CD4-positive, CD25-positive, alpha-beta regulatory T cell (primary cell): ENCODE measurements around the gene IL27RA. TPM values are rescaled to one million over a fixed set of nuclear protein-coding genes. Genes with fewer than 3 reads are reported as not detected.

Experiments
- ATAC-seq, 2 donors: fragments of 150-1000 bp; cut with Tn5 transposase; one replicate each; pipeline ENCODE4 v1.10.0; 2021; ENCODE audit warnings: low read depth in 2 of 2, moderate number of reproducible peaks in 2 of 2, moderate library complexity in 1 of 2
- DNase-seq, 3 donors: peaks; one replicate each; pipeline versions ENCODE4 v3.0.0 to v3.0.0-alpha.2; 2012 to 2022; ENCODE audit warnings: mixed read lengths in 1 of 3
- H3K27ac ChIP-seq: one replicate; pipeline ENCODE4 v1.7.0; 2013; ENCODE audit warnings: mild to moderate bottlenecking, low read length; ENCODE audit not compliant: insufficient read depth, poor library complexity, severe bottlenecking
- H3K27me3 ChIP-seq: one replicate; pipeline ENCODE4 v1.7.0; 2013; ENCODE audit warnings: low read length; ENCODE audit not compliant: control insufficient read depth, insufficient read depth
- H3K36me3 ChIP-seq: one replicate; pipeline ENCODE4 v1.7.0; 2013; ENCODE audit warnings: mild to moderate bottlenecking, low read length, moderate library complexity; ENCODE audit not compliant: control insufficient read depth, insufficient read depth
- H3K4me1 ChIP-seq: 2 replicates; pipeline ENCODE4 v1.7.0; 2013; ENCODE audit warnings: mild to moderate bottlenecking, low read length; ENCODE audit not compliant: insufficient read depth, control insufficient read depth, poor library complexity, severe bottlenecking
- H3K4me3 ChIP-seq: one replicate; pipeline ENCODE4 v1.7.0; 2013; ENCODE audit warnings: low read depth, mild to moderate bottlenecking, low read length, moderate library complexity
- H3K9me3 ChIP-seq, 2 experiments: 1 replicate in 1 of 2; 2 replicates in 1 of 2; pipeline ENCODE4 v1.7.0; 2013; ENCODE audit warnings: low read length in 2 of 2, mild to moderate bottlenecking in 1 of 2, moderate library complexity in 1 of 2; ENCODE audit not compliant: control insufficient read depth in 2 of 2
- H3K27ac Mint-ChIP-seq, 3 donors: one replicate each; pipeline ENCODE4 v1.8.0; 2020 to 2022; ENCODE audit warnings: mild to moderate bottlenecking in 3 of 3, mixed read lengths in 3 of 3, moderate library complexity in 2 of 3
- H3K27me3 Mint-ChIP-seq: one replicate; pipeline ENCODE4 v1.8.0; 2022; ENCODE audit warnings: mild to moderate bottlenecking, mixed read lengths
- H3K36me3 Mint-ChIP-seq: one replicate; pipeline ENCODE4 v1.8.0; 2020; ENCODE audit warnings: mixed read lengths
- H3K4me1 Mint-ChIP-seq, 4 donors: one replicate each; pipeline ENCODE4 v1.8.0; 2020 to 2022; ENCODE audit warnings: mixed read lengths in 4 of 4, mild to moderate bottlenecking in 1 of 4
- H3K4me3 Mint-ChIP-seq, 4 donors: one replicate each; pipeline ENCODE4 v1.8.0; 2020 to 2022; ENCODE audit warnings: mild to moderate bottlenecking in 4 of 4, mixed read lengths in 4 of 4, moderate library complexity in 3 of 4
- H3K9me3 Mint-ChIP-seq, 7 donors: one replicate each; pipeline ENCODE4 v1.8.0; 2020 to 2022; ENCODE audit warnings: mixed read lengths in 7 of 7, mild to moderate bottlenecking in 3 of 7, moderate library complexity in 2 of 7
- polyA plus RNA-seq, 4 donors: library from polyadenylated mRNA; unstranded; fragments of 300-500 nt; fragmentation: Illumina TruSeq; gene quantifications; one replicate each; pipeline ENCODE4 v1.2.3, GENCODE V29; 2021
- total RNA-seq: library from RNA; stranded (reverse); gene quantifications from one replicate; pipeline ENCODE4 v1.2.3, GENCODE V29; 2022

Gene IL27RA
- total and polyA plus RNA-seq, 5 donors from 2014 or later, result 51.9 to 78.4 (median 73.5) TPM

DNA sequence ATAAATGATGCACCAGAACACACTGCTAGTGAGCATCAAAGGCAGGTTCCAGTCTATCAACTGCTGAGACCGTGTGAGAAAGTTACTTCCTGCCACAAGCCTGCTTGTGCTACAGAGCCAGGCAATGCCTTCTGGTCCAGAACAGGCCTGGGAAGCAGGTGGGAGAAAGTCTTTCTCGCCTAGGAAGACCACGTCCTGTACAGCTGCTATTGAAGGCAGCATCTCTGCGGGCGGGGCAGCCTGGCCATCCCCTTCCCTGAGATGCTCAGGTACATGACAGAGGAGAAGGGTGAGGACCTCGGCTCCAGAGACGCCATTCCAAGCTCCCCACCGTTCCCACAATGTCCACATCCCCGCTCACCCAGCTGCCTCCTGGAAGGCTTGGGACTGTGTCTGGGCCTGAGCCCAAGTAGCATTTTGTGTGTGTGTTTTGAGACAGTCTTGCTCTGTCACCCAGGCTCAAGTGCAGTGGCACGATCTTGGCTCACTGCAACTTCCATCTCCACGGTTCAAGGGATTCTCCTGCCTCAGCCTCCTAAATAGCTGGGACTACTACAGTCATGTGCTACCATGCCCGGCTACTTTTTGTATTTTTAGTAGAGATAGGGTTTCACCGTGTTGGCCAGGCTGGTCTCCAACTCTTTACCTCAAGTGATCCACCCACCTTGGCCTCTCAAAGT lies 28.9 kb upstream of the IL27RA start:
- Histone ChIP-seq H3K36me3 (peaks cover 1% of the 10 kb centered on the region), H3K4me3 (peak overlapping the region; percentile 70), H3K9me3 (peaks cover 0 to 5% of the 10 kb centered on the region in 2 experiments), H3K27ac (peak overlapping the region; percentile 86), H3K4me1 (peaks cover 61% of the 10 kb centered on the region), H3K27me3 (no peaks in the 10 kb centered on the region)
- Mint-ChIP-seq H3K27ac (peak overlapping the region; percentile 94 to 98 (median 97)), H3K36me3 (peaks cover 7% of the 10 kb centered on the region), H3K27me3 (peaks cover 11% of the 10 kb centered on the region), H3K4me3 (peak overlapping the region; percentile 76 to 84 (median 80)), H3K9me3 (peaks cover 0 to 2% (median 0%) of the 10 kb centered on the region in 7 donors), H3K4me1 (peaks cover 17 to 73% (median 40%) of the 10 kb centered on the region in 4 donors)
- ATAC-seq, result no peak
- DNase-seq, result peak in 1 of 3 donors; percentile 79

DNA sequence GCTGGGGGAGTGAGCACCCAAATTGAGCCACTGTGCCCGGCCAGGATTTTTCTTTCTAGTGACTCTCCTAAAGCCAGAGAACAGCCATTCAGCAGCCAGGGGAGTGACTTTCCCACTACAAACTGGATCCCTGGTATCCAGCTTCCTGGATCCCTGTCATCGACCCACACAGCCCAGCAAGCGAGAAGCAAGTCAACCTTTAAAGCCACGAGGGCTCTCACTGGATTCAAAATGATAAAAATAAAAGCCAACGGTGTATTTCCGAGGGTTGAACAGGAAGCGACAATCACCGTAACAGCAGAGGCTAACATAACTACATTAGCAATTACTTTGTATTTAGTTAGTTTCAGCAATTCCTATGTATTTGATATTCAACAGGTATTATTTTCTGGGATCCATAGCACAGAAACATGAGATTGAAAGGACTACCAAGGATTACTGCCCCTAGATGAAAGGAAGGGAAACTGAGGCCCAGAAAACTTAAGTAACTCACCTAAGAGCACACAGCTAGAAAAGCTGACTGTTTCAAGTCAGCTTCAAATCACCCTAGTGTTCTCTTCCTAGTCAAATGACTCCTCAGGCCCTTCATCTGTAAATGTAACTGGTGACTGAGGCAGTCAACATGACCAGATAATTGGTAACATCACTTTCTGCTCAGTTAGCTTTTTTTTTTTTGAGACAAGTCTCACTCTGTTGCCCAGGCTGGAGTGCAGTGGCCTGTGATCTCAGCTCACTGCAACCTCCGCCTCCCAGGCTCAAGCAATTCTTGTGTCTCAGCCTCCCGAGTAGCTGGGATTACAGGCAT lies 28.1 kb upstream of the IL27RA start:
- H3K27me3 ChIP-seq, result no peaks in the 10 kb centered on the region
- H3K36me3 ChIP-seq, result no peaks in the 10 kb centered on the region
- Mint-ChIP-seq H3K27ac (peak overlapping the region; percentile 94 to 98 (median 97)), H3K27me3 (peaks cover 11% of the 10 kb centered on the region), H3K9me3 (peaks cover 0 to 2% (median 0%) of the 10 kb centered on the region in 7 donors), H3K4me3 (peak overlapping the region; percentile 76 to 84 (median 80)), H3K4me1 (peaks cover 17 to 65% (median 40%) of the 10 kb centered on the region in 4 donors), H3K36me3 (peaks cover 7% of the 10 kb centered on the region)
- H3K9me3 ChIP-seq, result peaks cover 0 to 5% of the 10 kb centered on the region in 2 experiments
- ATAC-seq (no peak), DNase-seq (peak in 2 of 3 donors; percentile 54 to 75)
- peaks cover 61% of the 10 kb centered on the region for H3K4me1 ChIP-seq
- peak overlapping the region; percentile 70 for H3K4me3 ChIP-seq
- H3K27ac ChIP-seq, result peak overlapping the region; percentile 86

GRCh38 chr19:14004619-14005348 lies 26.8 kb upstream of the IL27RA start:
- Mint-ChIP-seq H3K4me3 (peak overlapping the region; percentile 81 to 91 (median 88)), H3K27ac (peak overlapping the region; percentile 87 to 98 (median 95)), H3K27me3 (peaks cover 11% of the 10 kb centered on the region), H3K4me1 (peaks cover 17 to 60% (median 37%) of the 10 kb centered on the region in 4 donors), H3K36me3 (peaks cover 3% of the 10 kb centered on the region), H3K9me3 (no peaks in the 10 kb centered on the region)
- peak overlapping the region; percentile 81 for H3K4me3 ChIP-seq
- ATAC-seq, result no peak
- H3K4me1 ChIP-seq, result peaks cover 61% of the 10 kb centered on the region
- no peaks in the 10 kb centered on the region for H3K27me3 ChIP-seq
- H3K36me3 ChIP-seq, result no peaks in the 10 kb centered on the region
- H3K27ac ChIP-seq, result peak overlapping the region; percentile 100
- no peaks in the 10 kb centered on the region for H3K9me3 ChIP-seq
- no peak for DNase-seq

DNA sequence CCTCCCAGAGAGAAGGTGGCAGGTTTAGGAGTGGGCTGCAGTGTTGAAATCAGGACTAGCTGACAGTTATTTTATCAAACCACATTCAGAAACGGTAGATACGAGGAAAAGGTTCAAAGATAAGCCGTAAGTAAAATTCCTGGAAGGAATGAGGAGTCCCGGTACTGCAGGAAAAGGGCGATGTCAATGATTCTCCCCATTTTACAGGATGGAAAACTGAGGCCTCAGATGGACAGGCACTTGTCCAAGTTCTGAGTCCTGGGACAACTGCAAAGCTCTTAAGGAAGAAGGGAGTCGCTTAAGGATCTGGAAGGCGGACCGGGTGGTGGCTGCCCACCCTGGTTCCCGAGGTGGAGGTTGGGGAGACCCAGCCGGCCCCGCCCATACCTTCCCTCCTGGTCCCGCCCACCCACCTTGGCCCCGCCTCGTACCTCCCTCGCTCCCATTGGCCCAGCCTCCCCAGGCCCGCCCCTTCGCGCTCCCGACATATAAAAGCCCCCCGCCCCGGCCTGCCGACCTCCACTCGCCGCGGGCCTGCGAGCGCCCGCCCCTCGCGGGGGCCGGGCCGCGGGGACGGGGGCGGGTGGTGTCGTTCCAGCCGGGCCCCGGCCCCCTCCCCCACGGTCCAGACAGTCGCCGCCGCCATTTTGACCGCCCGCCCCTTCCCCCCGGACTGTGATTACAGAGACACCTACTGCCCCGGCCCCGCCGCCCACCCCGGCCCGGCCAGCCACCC lies 26.0 kb upstream of the IL27RA start:
- Histone ChIP-seq H3K27ac (peak overlapping the region; percentile 100), H3K4me1 (peaks cover 57% of the 10 kb centered on the region), H3K36me3 (no peaks in the 10 kb centered on the region), H3K27me3 (no peaks in the 10 kb centered on the region), H3K4me3 (peak overlapping the region; percentile 81), H3K9me3 (no peaks in the 10 kb centered on the region)
- ATAC-seq (peak; percentile 43 to 44), DNase-seq (peak; percentile 88 to 90 (median 89))
- H3K9me3 Mint-ChIP-seq, result no peaks in the 10 kb centered on the region
- H3K27ac Mint-ChIP-seq, result peak overlapping the region; percentile 87 to 98 (median 95)
- peaks cover 3% of the 10 kb centered on the region for H3K36me3 Mint-ChIP-seq
- H3K4me3 Mint-ChIP-seq, result peak overlapping the region; percentile 81 to 92 (median 90)
- H3K27me3 Mint-ChIP-seq, result peaks cover 11% of the 10 kb centered on the region
- peaks cover 17 to 52% (median 34%) of the 10 kb centered on the region in 4 donors for H3K4me1 Mint-ChIP-seq

DNA sequence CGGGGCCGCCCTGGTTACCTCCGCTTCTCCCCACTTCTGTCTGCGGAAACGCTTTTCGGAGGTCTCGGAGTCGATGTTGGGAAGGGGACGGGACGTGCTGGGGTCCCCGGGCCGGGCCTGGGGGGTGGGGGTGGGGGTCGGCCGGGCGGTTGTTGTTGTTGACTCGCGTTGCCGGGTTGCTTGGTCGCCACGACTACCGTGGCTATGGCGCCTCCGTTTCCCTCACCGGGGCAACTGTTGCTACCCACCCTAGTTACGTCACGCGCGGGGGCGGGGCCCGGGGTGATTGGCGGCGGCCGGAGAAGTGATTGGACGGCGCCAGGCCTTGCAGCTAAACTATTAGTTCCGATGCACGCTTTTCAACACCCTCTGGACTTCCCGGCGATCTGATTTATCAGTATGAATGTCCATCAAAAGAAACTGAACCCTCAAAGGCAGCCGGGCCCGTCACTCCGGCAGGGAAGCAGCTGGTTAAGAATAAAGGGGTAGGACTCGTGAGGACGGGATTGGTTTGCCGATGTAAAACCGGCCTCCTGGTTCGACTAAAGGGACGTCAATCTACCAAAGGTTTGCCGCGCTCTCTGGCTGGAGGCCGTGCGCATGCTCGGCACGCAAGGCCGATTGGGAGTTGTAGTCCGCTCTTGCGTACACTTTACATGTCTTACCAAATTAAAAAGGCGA lies 25.3 kb upstream of the IL27RA start, which contains the start of gene RFX1:
RFX1 (minus strand) TSS at position 236 of the 681 bp plus-strand sequence. CDS start 12,477 bp downstream, outside the sequence.
- peaks cover 12 to 45% (median 29%) of the 10 kb centered on the region in 4 donors for H3K4me1 Mint-ChIP-seq
- peaks cover 11% of the 10 kb centered on the region for H3K27me3 Mint-ChIP-seq
- H3K4me3 ChIP-seq, result peak within 1 kb of the TSS; percentile 81
- H3K4me3 Mint-ChIP-seq, result peak within 1 kb of the TSS; percentile 89 to 96 (median 92)
- no peaks in the 10 kb centered on the region for H3K36me3 ChIP-seq
- H3K27me3 ChIP-seq, result no peaks in the 10 kb centered on the region
- peak within 1 kb of the TSS; percentile 100 for H3K27ac ChIP-seq
- H3K27ac Mint-ChIP-seq, result peak within 1 kb of the TSS; percentile 98 to 99 (median 99)
- ATAC-seq (peak; percentile 79 to 80), DNase-seq (peak; percentile 100)
- H3K4me1 ChIP-seq, result peaks cover 50% of the 10 kb centered on the region
- no peaks in the 10 kb centered on the region for H3K9me3 ChIP-seq
- no peaks in the 10 kb centered on the region for H3K9me3 Mint-ChIP-seq
- no peaks in the 10 kb centered on the region for H3K36me3 Mint-ChIP-seq

- no peak for DNase-seq
Measured at GRCh38 chr19:14006766-14007562, 24.6 kb upstream of the IL27RA start.

More at GRCh38 chr19:14006766-14007562, 24.6 kb upstream of the IL27RA start:
- no peaks in the 10 kb centered on the region for H3K36me3 Mint-ChIP-seq
- ATAC-seq, result peak; percentile 0 to 6
- H3K27ac Mint-ChIP-seq, result peak overlapping the region; percentile 98 to 99 (median 99)
- peaks cover 8% of the 10 kb centered on the region for H3K27me3 Mint-ChIP-seq
- H3K27me3 ChIP-seq, result no peaks in the 10 kb centered on the region
- H3K4me1 Mint-ChIP-seq, result peaks cover 12 to 38% (median 29%) of the 10 kb centered on the region in 4 donors
- H3K4me3 ChIP-seq, result peak overlapping the region; percentile 77
- no peaks in the 10 kb centered on the region for H3K36me3 ChIP-seq
- H3K27ac ChIP-seq, result peak overlapping the region; percentile 100
- H3K4me3 Mint-ChIP-seq, result peak overlapping the region; percentile 89 to 96 (median 92)
- H3K4me1 ChIP-seq, result peaks cover 42% of the 10 kb centered on the region
- H3K9me3 ChIP-seq, result no peaks in the 10 kb centered on the region
- no peaks in the 10 kb centered on the region for H3K9me3 Mint-ChIP-seq
